ENCODE results near the gene NR6A1.

Gene NR6A1

GRCh38 chr9:124766326-124766725 lies 4.8 kb downstream of the NR6A1 start:
- no peak for DNase-seq (ENCODE audit: low read depth, low spot score)
- H3K4me3 ChIP-seq (ENCODE audit: low read length): no peak overlapping the region

GRCh38 chr9:124765439-124765835 lies 5.7 kb downstream of the NR6A1 start:
- H3K4me3 ChIP-seq (ENCODE audit: low read length): no peak overlapping the region

GRCh38 chr9:124764774-124765438 lies 6.2 kb downstream of the NR6A1 start:
- H3K4me3 ChIP-seq (ENCODE audit: low read length): no peak overlapping the region
- no peak for DNase-seq (ENCODE audit: low read depth, low spot score)

More at GRCh38 chr9:124765439-124765835, 5.7 kb downstream of the NR6A1 start:
- no peak for DNase-seq (ENCODE audit: low read depth, low spot score)

- DNase-seq (ENCODE audit: low read depth, low spot score): no peak
- no peak overlapping the region for H3K4me3 ChIP-seq (ENCODE audit: low read length)
Observed at GRCh38 chr9:124762633-124763032, 8.5 kb downstream of the NR6A1 start.

GRCh38 chr9:124761710-124762109 lies 9.4 kb downstream of the NR6A1 start:
- H3K4me3 ChIP-seq (ENCODE audit: low read length): no peak overlapping the region
- DNase-seq (ENCODE audit: low read depth, low spot score): no peak

GRCh38 chr9:124761196-124761595 lies 9.9 kb downstream of the NR6A1 start:
- H3K4me3 ChIP-seq (ENCODE audit: low read length): no peak overlapping the region
- DNase-seq (ENCODE audit: low read depth, low spot score): no peak

- no peak for DNase-seq (ENCODE audit: low read depth, low spot score)
- no peak overlapping the region for H3K4me3 ChIP-seq (ENCODE audit: low read length)
Observed at GRCh38 chr9:124760719-124761118, 10.4 kb downstream of the NR6A1 start.

GRCh38 chr9:124759327-124759726 lies 11.8 kb downstream of the NR6A1 start:
- H3K4me3 ChIP-seq (ENCODE audit: low read length): no peak overlapping the region
- no peak for DNase-seq (ENCODE audit: low read depth, low spot score)

GRCh38 chr9:124758691-124759090 lies 12.4 kb downstream of the NR6A1 start:
- no peak for DNase-seq (ENCODE audit: low read depth, low spot score)
- no peak overlapping the region for H3K4me3 ChIP-seq (ENCODE audit: low read length)

GRCh38 chr9:124758061-124758460 lies 13.1 kb downstream of the NR6A1 start:
- no peak overlapping the region for H3K4me3 ChIP-seq (ENCODE audit: low read length)
- no peak for DNase-seq (ENCODE audit: low read depth, low spot score)

GRCh38 chr9:124757616-124758015 lies 13.5 kb downstream of the NR6A1 start:
- no peak for DNase-seq (ENCODE audit: low read depth, low spot score)
- no peak overlapping the region for H3K4me3 ChIP-seq (ENCODE audit: low read length)

GRCh38 chr9:124756011-124756410 lies 15.1 kb downstream of the NR6A1 start:
- H3K4me3 ChIP-seq (ENCODE audit: low read length): no peak overlapping the region
- DNase-seq (ENCODE audit: low read depth, low spot score): no peak

GRCh38 chr9:124755061-124755460 lies 16.1 kb downstream of the NR6A1 start:
- DNase-seq (ENCODE audit: low read depth, low spot score): no peak

GRCh38 chr9:124754289-124754688 lies 16.8 kb downstream of the NR6A1 start:
- no peak overlapping the region for H3K4me3 ChIP-seq (ENCODE audit: low read length)

More at GRCh38 chr9:124755061-124755460, 16.1 kb downstream of the NR6A1 start:
- H3K4me3 ChIP-seq (ENCODE audit: low read length): no peak overlapping the region

GRCh38 chr9:124752967-124753366 lies 18.1 kb downstream of the NR6A1 start:
- DNase-seq (ENCODE audit: low read depth, low spot score): no peak
- H3K4me3 ChIP-seq (ENCODE audit: low read length): no peak overlapping the region

More at GRCh38 chr9:124754289-124754688, 16.8 kb downstream of the NR6A1 start:
- DNase-seq (ENCODE audit: low read depth, low spot score): no peak

- no peak overlapping the region for H3K4me3 ChIP-seq (ENCODE audit: low read length)
- DNase-seq (ENCODE audit: low read depth, low spot score): no peak
Observed at GRCh38 chr9:124749781-124750180, 21.3 kb downstream of the NR6A1 start.

GRCh38 chr9:124749284-124749683 lies 21.8 kb downstream of the NR6A1 start:
- DNase-seq (ENCODE audit: low read depth, low spot score): no peak

GRCh38 chr9:124747065-124747464 lies 24.0 kb downstream of the NR6A1 start:
- no peak overlapping the region for H3K4me3 ChIP-seq (ENCODE audit: low read length)
- no peak for DNase-seq (ENCODE audit: low read depth, low spot score)

More at GRCh38 chr9:124749284-124749683, 21.8 kb downstream of the NR6A1 start:
- no peak overlapping the region for H3K4me3 ChIP-seq (ENCODE audit: low read length)

GRCh38 chr9:124743686-124744348 lies 27.3 kb downstream of the NR6A1 start:
- no peak for DNase-seq (ENCODE audit: low read depth, low spot score)
- H3K4me3 ChIP-seq (ENCODE audit: low read length): no peak overlapping the region

GRCh38 chr9:124742940-124743339 lies 28.2 kb downstream of the NR6A1 start:
- no peak for DNase-seq (ENCODE audit: low read depth, low spot score)
- no peak overlapping the region for H3K4me3 ChIP-seq (ENCODE audit: low read length)

- H3K4me3 ChIP-seq (ENCODE audit: low read length): no peak overlapping the region
- no peak for DNase-seq (ENCODE audit: low read depth, low spot score)
Observed at GRCh38 chr9:124741662-124742061, 29.4 kb downstream of the NR6A1 start.

Data from Jurkat, Clone E6-1 (cell line).